ENCODE results near the gene DHX15.
A peak's percentile ranks its signal among the peaks of the same experiment; 100 is the strongest.
"Not testable (repeated sequence)": the region's sequence is repeated elsewhere in the genome, so short reads cannot be mapped to it uniquely, and the experiment has no call there.

DHX15 gene

GRCh38 chr4:24535399-24535798 is 49.0 kb downstream of the DHX15 start:
- DNase-seq = no peak

GRCh38 chr4:24533364-24533763 is 51.0 kb downstream of the DHX15 start:
- DNase-seq = no peak

GRCh38 chr4:24529555-24529954 is 54.8 kb downstream of the DHX15 start:
- no peak for DNase-seq

DNA sequence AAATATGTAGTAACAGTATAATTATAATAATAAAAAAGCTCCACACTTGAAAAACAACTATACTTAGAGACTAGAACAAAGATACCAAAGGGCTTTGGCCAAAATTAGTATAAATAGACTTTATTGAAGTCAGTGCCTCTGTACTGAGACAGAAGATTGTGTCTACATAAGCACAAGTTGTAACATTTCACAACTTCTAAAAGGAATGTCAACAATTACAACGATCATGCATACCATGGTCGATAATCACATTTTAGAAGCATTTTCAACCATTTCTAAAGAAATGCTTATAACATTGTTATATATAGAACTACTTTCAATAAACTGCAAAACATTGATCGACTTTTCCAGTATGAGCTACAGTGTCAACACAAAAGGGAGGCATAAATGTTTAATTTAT is 57.0 kb downstream of the DHX15 start:
- DNase-seq = no peak

DNA sequence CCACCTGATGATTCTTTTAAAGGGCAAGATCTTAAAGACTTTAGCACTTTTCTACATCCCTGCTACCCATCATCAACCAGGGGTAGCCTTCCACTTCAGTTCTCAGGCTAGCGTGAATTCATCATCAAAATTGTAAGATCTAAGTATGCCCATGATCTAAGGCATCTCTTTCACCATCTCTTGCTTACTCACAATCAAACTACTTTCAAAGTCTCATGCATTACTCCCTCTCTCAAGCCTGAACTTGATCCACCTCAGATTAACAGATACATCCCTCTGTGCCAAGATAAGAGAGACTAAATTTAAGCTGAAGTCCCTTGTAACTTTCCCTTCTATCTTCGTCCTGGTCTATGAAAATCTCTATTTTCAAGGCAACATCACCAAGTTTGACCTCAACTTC is 62.8 kb downstream of the DHX15 start:
- DNase-seq = no peak

DNA sequence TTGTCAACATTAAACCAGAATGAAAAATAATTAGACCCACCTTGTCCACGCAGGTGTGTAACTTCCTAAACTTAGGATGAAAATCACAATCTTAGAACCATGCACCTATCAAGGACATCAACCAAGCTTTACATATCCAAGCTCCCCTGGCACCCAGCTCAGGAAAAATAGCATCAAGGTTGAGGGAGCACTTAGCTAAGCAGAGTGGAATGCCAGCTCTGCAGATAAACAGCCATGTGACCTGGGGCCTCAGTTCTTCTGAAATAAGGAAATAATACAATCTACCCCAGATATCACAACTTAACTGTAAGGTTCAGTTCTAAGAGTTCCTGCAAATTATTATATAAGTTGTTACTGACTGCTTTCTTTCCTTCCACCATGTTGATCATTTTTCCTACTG is 64.7 kb downstream of the DHX15 start:
- no peak for DNase-seq

GRCh38 chr4:24517676-24518075 is 66.7 kb downstream of the DHX15 start:
- peak; percentile 53 for DNase-seq

DNA sequence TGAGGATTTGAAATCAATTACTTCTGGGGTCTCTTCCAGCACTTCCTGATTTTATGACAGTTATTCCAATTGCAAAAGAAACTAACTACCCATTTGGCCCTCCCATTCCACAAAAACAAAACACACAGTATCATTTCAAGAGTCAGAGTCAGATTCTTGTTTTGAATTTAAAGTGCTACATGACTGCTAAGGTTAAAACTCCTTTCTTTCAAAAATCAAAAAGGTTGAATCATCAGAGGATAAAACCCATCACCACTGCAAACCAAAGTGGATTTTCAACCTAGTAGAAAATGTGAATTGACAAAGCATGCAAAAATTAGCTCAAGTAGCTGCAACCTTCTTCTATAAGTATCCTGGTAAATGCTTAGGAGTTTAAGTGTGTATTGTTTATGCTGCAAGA is 67.4 kb downstream of the DHX15 start:
- no peak for DNase-seq

GRCh38 chr4:24515698-24516097 is 68.7 kb downstream of the DHX15 start:
- no peak for DNase-seq

DNA sequence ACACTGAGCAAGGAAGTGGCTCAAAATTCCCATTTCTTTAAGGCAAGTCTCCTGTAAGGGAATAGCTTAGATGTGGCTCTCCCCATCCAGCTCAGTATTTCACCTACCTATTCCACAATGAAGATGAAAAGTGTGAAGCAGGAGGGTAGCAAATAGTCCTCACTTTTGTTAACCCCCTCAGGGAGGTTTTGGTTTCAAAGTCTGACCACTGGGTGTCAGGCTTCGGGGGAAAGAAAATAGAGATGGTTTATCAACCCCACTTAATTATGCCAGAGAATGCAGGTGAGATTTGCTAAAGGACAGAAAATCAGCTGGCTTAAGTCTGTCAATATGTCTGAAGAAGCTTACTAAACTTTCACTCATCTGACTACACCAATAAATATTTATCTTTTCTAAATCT is 69.5 kb downstream of the DHX15 start:
- peak; percentile 37 for DNase-seq

GRCh38 chr4:24513718-24514117 is 70.6 kb downstream of the DHX15 start:
- DNase-seq = no peak

GRCh38 chr4:24511371-24512063 is 72.8 kb downstream of the DHX15 start:
- no peak for DNase-seq

DNA sequence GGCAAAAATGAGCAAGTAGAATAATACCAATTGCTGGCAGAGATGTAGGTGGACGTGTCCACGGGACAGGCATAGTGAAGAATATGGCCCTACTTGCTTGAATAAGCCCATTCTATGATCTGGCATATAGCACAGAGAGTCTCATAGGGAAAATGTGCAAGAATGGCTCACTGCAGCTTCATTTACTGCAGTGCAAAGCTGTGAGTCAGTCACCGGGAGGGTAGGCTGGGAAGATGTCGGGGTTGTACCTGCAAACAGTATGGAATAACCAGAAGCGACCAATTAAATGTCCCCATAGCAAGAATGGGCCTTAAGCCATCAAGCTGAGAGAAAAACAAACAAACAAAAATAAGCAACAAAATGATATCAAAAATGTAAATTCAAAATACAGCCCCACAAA is 74.3 kb downstream of the DHX15 start:
- DNase-seq = no peak

- no peak for DNase-seq
Observed at GRCh38 chr4:24508541-24508940, 75.8 kb downstream of the DHX15 start.

DNA sequence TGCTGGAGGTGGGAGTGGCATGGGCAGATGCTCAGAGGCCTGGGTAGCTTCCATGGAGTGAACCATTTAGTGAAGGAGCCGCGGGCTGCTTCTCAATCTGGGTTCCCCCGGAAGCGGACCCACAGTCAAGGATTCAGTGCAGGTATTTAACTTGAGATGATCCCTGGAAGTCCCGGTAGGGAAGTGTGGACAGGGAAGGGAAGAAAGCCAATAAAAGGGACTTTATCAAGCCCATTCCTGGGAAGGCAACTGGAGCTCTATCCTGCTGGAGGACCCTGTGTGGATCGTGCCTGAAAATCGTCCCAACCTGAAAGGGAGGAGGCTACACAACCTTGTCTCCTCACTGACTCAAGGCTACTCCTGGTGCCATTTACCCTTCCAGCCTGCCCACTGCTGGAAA is 76.9 kb downstream of the DHX15 start:
- DNase-seq = no peak

GRCh38 chr4:24503090-24503489 is 81.3 kb downstream of the DHX15 start:
- not testable (repeated sequence) for DNase-seq

- DNase-seq = no peak
Observed at GRCh38 chr4:24497221-24497620, 87.1 kb downstream of the DHX15 start.

- no peak for DNase-seq
Observed at GRCh38 chr4:24496597-24496996, 87.8 kb downstream of the DHX15 start.

DNA sequence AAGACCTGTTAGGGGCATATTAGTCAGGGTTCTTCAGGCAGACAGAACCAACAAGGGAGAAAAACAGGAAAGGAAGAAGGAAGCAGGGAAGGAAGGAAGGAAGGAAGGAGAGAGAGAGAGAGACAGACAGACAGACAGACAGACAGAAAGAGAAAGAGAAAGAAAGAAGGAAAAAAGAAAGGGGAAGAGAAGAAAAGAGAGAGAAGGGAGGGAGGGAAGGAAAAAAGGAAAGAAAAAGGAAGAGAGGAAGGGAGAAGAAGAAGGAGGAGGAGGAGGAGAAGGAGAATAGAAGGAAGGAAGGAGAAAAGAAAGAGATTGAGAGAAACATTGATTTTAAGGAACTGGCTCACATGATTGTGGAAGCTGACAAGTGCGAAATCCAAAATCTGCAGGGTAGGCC is 89.0 kb downstream of the DHX15 start:
- no peak for DNase-seq

DNA sequence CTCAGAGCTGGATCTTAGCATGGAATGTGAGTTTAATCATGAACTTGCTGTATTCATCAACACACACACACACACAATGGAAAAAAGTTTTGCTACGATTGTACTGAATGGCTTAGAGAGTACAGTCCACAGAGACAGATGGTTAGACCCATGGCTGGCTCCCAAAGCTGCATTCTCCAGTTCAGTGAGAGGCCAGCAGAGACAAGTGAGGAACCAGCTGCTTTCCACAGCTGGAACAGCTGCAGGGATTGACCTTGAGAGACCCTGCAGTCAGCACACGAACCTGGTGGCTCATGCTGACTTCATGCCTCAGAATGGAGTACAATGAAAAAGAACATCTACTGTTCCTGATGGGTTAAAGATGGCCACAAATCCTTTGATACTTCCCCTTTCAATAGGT is 94.5 kb downstream of the DHX15 start:
- DNase-seq = no peak

DNA sequence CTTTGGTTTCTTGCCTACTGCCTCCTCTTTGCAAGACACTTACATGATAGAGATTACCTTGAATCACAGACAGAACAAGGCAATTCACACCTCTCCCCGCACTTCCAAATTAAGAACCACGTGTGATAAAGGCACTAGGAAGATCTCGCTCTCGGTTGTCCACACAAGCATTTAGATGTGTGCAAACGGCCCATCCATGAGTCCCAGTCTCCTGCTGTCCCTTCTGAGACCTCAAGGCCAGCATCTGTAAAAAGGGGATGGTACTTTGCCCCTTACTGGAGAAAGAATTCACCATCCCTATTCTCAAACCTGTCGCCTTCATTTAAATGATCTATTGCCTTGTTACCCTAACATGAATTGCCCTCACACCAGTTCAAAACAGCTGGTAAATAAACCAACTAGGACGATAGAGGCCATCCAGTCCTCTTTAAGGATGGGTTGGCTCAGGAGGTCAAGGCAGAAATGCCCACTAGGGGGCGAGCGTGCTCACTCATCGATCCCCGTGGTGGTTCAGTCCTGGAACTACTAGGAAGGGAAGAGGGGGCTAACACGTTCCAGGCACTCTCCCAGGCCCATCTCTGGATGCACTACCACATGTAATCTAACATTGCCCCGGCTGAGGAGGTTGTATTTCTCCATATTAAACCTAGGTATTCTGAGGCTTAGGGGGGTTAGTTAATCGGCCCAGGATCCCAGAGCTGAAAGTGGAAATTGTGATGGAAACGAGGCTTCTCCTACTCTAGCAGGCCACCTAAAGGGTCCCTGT is 95.8 kb downstream of the DHX15 start:
- peak; percentile 81 for DNase-seq

GRCh38 chr4:24482871-24483270 is 101.5 kb downstream of the DHX15 start:
- no peak for DNase-seq

DNA sequence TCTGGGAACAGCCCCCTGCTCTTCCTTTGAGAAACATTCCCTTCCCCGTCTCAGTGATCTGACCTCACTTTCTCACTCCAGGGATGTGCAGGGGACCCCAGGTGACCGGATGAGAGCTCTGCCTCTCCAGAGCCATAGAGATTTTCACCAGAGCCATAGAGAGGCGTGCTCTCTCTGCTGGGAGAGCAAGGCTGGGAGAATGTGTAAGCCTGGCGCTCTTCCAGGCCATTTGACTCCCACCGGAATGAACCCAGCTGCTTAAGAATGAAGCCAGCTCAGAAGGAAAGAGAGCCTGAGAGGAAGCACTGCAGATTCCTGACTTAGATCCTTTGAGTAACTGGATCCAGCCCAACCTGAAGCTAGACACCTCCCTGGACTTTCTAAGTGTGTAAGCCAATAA is 106.4 kb downstream of the DHX15 start:
- DNase-seq = no peak
